Endothelial cell of umbilical vein (primary cell): Measurements from ENCODE around the gene MACROD2. TPM values are rescaled to one million over a fixed set of nuclear protein-coding genes. Genes with fewer than 3 reads are reported as not detected.

Source experiments
- BruUV-seq: library from RNA; stranded (reverse); fragments of 400-500 nt; replicated peaks from 2 replicates; lab custom pipeline; 2021; lab: Mats Ljungman, UMichigan
- CTCF ChIA-PET: fragments of 300-600, 350-600 bp; sonication (Branson Sonifier 250); formaldehyde crosslinking; loops from one replicate; lab custom pipeline; 2021; ENCODE audit warnings: antibody characterized with exemption, inconsistent platforms; lab: Charles Lee
- POLR2A ChIA-PET: fragments of 300-600, 350-600 bp; sonication (Branson Sonifier 250); formaldehyde crosslinking; loops from one replicate; lab custom pipeline; 2021; ENCODE audit warnings: antibody characterized with exemption, inconsistent platforms; lab: Charles Lee
- DNase-seq: peaks from one replicate; pipeline ENCODE4 v3.0.0-alpha.2; 2011; ENCODE audit warnings: low read depth, low spot score
- FAIRE-seq: peaks from 2 replicates; lab custom pipeline; 2011; peaks lifted over from hg19 to GRCh38; lab: Jason Lieb, UNC
- H2AFZ ChIP-seq: 2 replicates; pipeline ENCODE4 v1.6.0; 2012; ENCODE audit warnings: low read depth, low read length, control low read depth, inconsistent platforms
- H3K27ac ChIP-seq: 2 replicates; pipeline ENCODE4 v1.5.1; 2011; ENCODE audit warnings: low read depth, mild to moderate bottlenecking, control low read depth, low read length, moderate library complexity; ENCODE audit not compliant: insufficient read depth
- H3K27me3 ChIP-seq, 2 experiments: 2 replicates each; pipeline versions ENCODE4 v1.6.0 to v1.6.1; 2011; ENCODE audit warnings: low read length in 2 of 2, mixed read lengths in 1 of 2; ENCODE audit not compliant: control insufficient read depth in 2 of 2, insufficient read depth in 2 of 2
- H3K36me3 ChIP-seq, 2 experiments: 2 replicates in 1 of 2; 3 replicates in 1 of 2; pipeline ENCODE4 v1.5.1; 2011; ENCODE audit warnings: low read length in 2 of 2, mild to moderate bottlenecking in 1 of 2, moderate library complexity in 1 of 2; ENCODE audit not compliant: control insufficient read depth in 2 of 2, insufficient read depth in 2 of 2; ENCODE audit errors: extremely low read depth in 1 of 2
- H3K4me1 ChIP-seq: 3 replicates; pipeline ENCODE4 v1.5.1; 2011; ENCODE audit warnings: mild to moderate bottlenecking, low read length; ENCODE audit not compliant: control insufficient read depth, insufficient read depth; ENCODE audit errors: extremely low read depth
- H3K4me2 ChIP-seq: 2 replicates; pipeline ENCODE4 v1.6.1; 2011; ENCODE audit warnings: low read length, control low read depth, mixed read lengths; ENCODE audit not compliant: insufficient read depth
- H3K4me3 ChIP-seq, 3 experiments: fragments of 200-600 bp in 1 of 3; sonication (generic), shearing (Covaris generic) in 1 of 3; replicated peaks in 1 of 3; 2 replicates each; pipeline ENCODE4 v1.5.1; 2011 to 2016; ENCODE audit warnings: control low read depth in 3 of 3, low read length in 3 of 3, mild to moderate bottlenecking in 2 of 3, inconsistent platforms in 1 of 3, low read depth in 1 of 3, moderate library complexity in 1 of 3; ENCODE audit not compliant: insufficient read depth in 1 of 3
- H3K79me2 ChIP-seq: 2 replicates; pipeline ENCODE4 v1.6.0; 2012; ENCODE audit warnings: low read length, inconsistent platforms; ENCODE audit not compliant: control insufficient read depth, insufficient read depth
- H3K9ac ChIP-seq: replicated peaks from 2 replicates; pipeline ENCODE3; 2011; ENCODE audit warnings: low read length, control low read depth; ENCODE audit not compliant: insufficient read depth; ENCODE audit errors: extremely low read depth
- H3K9me1 ChIP-seq: replicated peaks from 3 replicates; pipeline ENCODE4 v1.6.0; 2011; ENCODE audit warnings: mild to moderate bottlenecking, low read length; ENCODE audit not compliant: control insufficient read depth, insufficient read depth; ENCODE audit errors: extremely low read depth
- H3K9me3 ChIP-seq: replicated peaks from 2 replicates; pipeline ENCODE4 v1.5.1; 2012; ENCODE audit warnings: low read length, inconsistent platforms; ENCODE audit not compliant: control insufficient read depth, insufficient read depth
- H4K20me1 ChIP-seq: replicated peaks from 2 replicates; pipeline ENCODE3; 2011; ENCODE audit warnings: mild to moderate bottlenecking, low read length; ENCODE audit not compliant: control insufficient read depth, insufficient read depth; ENCODE audit errors: extremely low read depth
- FOS ChIP-seq: IDR thresholded peaks from 2 replicates; pipeline ENCODE4 v1.6.1; 2011; ENCODE audit warnings: mild to moderate bottlenecking, low read length, moderate library complexity, borderline replicate concordance; ENCODE audit not compliant: insufficient read depth
- GATA2 ChIP-seq: IDR thresholded peaks from 2 replicates; pipeline ENCODE4 v1.7.0; 2011; ENCODE audit warnings: low read depth, mild to moderate bottlenecking, moderate library complexity, mixed read lengths, low read length; ENCODE audit not compliant: insufficient read length, insufficient read depth
- JUN ChIP-seq: IDR thresholded peaks from 2 replicates; pipeline ENCODE4 v1.6.1; 2011; ENCODE audit warnings: borderline replicate concordance, low read depth; ENCODE audit not compliant: insufficient read length, insufficient read depth
- MAX ChIP-seq: IDR thresholded peaks from 2 replicates; pipeline ENCODE4 v1.6.1; 2011; ENCODE audit not compliant: insufficient read depth, insufficient read length
- MYC ChIP-seq: IDR thresholded peaks from one replicate; pipeline ENCODE4 v1.6.1; 2011; ENCODE audit warnings: mild to moderate bottlenecking, low read depth, low read length
- dilution Hi-C: fragments of 300-500 bp; cut with MboI; formaldehyde crosslinking; loops from one replicate; pipeline ENCODE4 v1.15.0; 2019; ENCODE audit warnings: low sequenced_read_pairs; ENCODE audit not compliant: extremely low pct_ligation_motif_present
- intact Hi-C: fragments of 100-400 bp; cut with micrococcal nuclease; formaldehyde crosslinking; loops from one replicate; pipeline ENCODE4 v1.10.0; 2022
- polyA plus RNA-seq, 4 experiments: library from polyadenylated mRNA; depleted of rRNA in 3 of 4; stranded (reverse) in 3 of 4; unstranded in 1 of 4; fragments of >200 nt; gene quantifications; 2 replicates each; pipeline versions ENCODE4 v1.2.1 to v1.2.3, GENCODE V29; 2011 to 2012; ENCODE audit warnings: missing spikeins in 1 of 4
- total RNA-seq: library from RNA; stranded (reverse); gene quantifications from 2 replicates; pipeline ENCODE4 v1.2.3, GENCODE V29; 2021

The MACROD2 gene
- total and polyA plus RNA-seq, 2 donors (not counting 3 experiments of a cell fraction or from before 2014, with no cell fraction given): 0.11 to 0.73 TPM

GRCh38 chr20:15938847-15939246 is 1943.5 kb downstream of the MACROD2 start:
- no peak overlapping the region for H3K4me2 ChIP-seq
- DNase-seq (no peak), FAIRE-seq (no peak)
- H3K9ac ChIP-seq: no peak overlapping the region
- CTCF ChIA-PET: no interaction called here
- no peak overlapping the region for H2AFZ ChIP-seq
- no peaks in the 10 kb centered on the region for H3K27me3 ChIP-seq
- no peaks in the 10 kb centered on the region for H3K36me3 ChIP-seq
- no peaks in the 10 kb centered on the region for H3K79me2 ChIP-seq
- no peak overlapping the region for H3K4me3 ChIP-seq
- dilution Hi-C loops (no loop called here), intact Hi-C loops (loop anchor here (10.0 kb wide), 1 partner anchor 1604 kb away; the partner anchor contains the start of gene FLRT3)
- no peaks in the 10 kb centered on the region for H3K9me3 ChIP-seq
- TF ChIP-seq JUN (no peak), MAX (no peak)
- POLR2A ChIA-PET: no interaction called here
- H4K20me1 ChIP-seq: no peaks in the 10 kb centered on the region
- no peaks in the 10 kb centered on the region for H3K4me1 ChIP-seq
- BruUV-seq: no TSS peak
- H3K9me1 ChIP-seq: no peaks in the 10 kb centered on the region
- H3K27ac ChIP-seq: no peak overlapping the region

GRCh38 chr20:15940127-15940526 is 1944.8 kb downstream of the MACROD2 start:
- no peak for FAIRE-seq
- CTCF ChIA-PET: no interaction called here
- DNase-seq: no peak
- Histone ChIP-seq H3K9me1 (no peaks in the 10 kb centered on the region), H3K9ac (no peak overlapping the region), H3K4me2 (no peak overlapping the region), H3K79me2 (no peaks in the 10 kb centered on the region), H3K27me3 (no peaks in the 10 kb centered on the region), H3K36me3 (no peaks in the 10 kb centered on the region), H3K4me1 (no peaks in the 10 kb centered on the region), H3K4me3 (no peak overlapping the region), H3K27ac (no peak overlapping the region), H2AFZ (no peak overlapping the region), H3K9me3 (no peaks in the 10 kb centered on the region), H4K20me1 (no peaks in the 10 kb centered on the region)
- no peak for TF ChIP-seq JUN
- TF ChIP-seq FOS: no peak
- no peak for TF ChIP-seq MAX
- no peak for TF ChIP-seq MYC
- TF ChIP-seq GATA2: no peak
- POLR2A ChIA-PET: no interaction called here
- no TSS peak for BruUV-seq
- intact Hi-C loops (no loop called here), dilution Hi-C loops (no loop called here)
